HepG2 (cell line): Measurements from ENCODE around the gene TFEB. TPM values are rescaled to one million over a fixed set of nuclear protein-coding genes. Genes with fewer than 3 reads are reported as not detected.
A peak's percentile ranks its signal among the peaks of the same experiment; 100 is the strongest.

Experiments used
- ATAC-seq: fragments of 200-7000 bp; cut with Tn5 transposase; 3 replicates; pipeline ENCODE4 v1.9.1; 2020; ENCODE audit warnings: mild to moderate bottlenecking, moderate library complexity
- BruUV-seq: library from RNA; stranded (reverse); fragments of 400-500 nt; replicated peaks from 2 replicates; lab custom pipeline; 2021; lab: Mats Ljungman, UMichigan
- CTCF ChIA-PET: fragments of 300-600 bp; formaldehyde crosslinking; extraction: SDS; loops from one replicate; lab custom pipeline; 2021; ENCODE audit warnings: low total read pairs, inconsistent platforms, low intra/inter-chr PET ratio; lab: Yijun Ruan, JAX
- POLR2A ChIA-PET: fragments of 350-600 bp; sonication (Branson Sonifier 250); formaldehyde crosslinking; loops from one replicate; lab custom pipeline; 2020; ENCODE audit warnings: antibody characterized with exemption, inconsistent platforms; lab: Yijun Ruan, JAX
- DNase-seq: peaks from one replicate; pipeline ENCODE4 v3.0.0-alpha.2; 2015; ENCODE audit warnings: low spot score
- FAIRE-seq: peaks from 3 replicates; lab custom pipeline; 2011; peaks lifted over from hg19 to GRCh38; lab: Jason Lieb, UNC
- H2AFZ ChIP-seq: one replicate; pipeline ENCODE4 v1.6.1; 2011; ENCODE audit warnings: low read length, inconsistent platforms
- H3K27ac ChIP-seq: fragments of 300-600 bp; 3 replicates; pipeline ENCODE4 v1.8.0; 2011; ENCODE audit warnings: mixed run types, mild to moderate bottlenecking, mixed read lengths, low read length, inconsistent platforms; ENCODE audit not compliant: insufficient read depth; ENCODE audit errors: extremely low read length
- H3K27me3 ChIP-seq, 2 experiments: fragments of 200-600 bp in 1 of 2; 2 replicates in 1 of 2; 3 replicates in 1 of 2; pipeline versions ENCODE4 v1.6.0 to v1.8.0; 2011; ENCODE audit warnings: low read length in 2 of 2, mild to moderate bottlenecking in 2 of 2, moderate library complexity in 2 of 2, inconsistent platforms in 1 of 2; ENCODE audit not compliant: insufficient read depth in 2 of 2, control insufficient read depth in 1 of 2
- H3K36me3 ChIP-seq, 2 experiments: fragments of 200-600 bp in 1 of 2; replicated peaks in 1 of 2; 2 replicates in 1 of 2; 3 replicates in 1 of 2; pipeline versions ENCODE4 v1.5.1 to v1.8.0; 2011; ENCODE audit warnings: low read length in 2 of 2, inconsistent platforms in 1 of 2; ENCODE audit not compliant: insufficient read depth in 2 of 2, control insufficient read depth in 1 of 2
- H3K4me1 ChIP-seq: 2 replicates; pipeline ENCODE4 v1.5.1; 2012; ENCODE audit warnings: low read length, inconsistent platforms; ENCODE audit not compliant: insufficient read depth
- H3K4me2 ChIP-seq: 2 replicates; pipeline ENCODE4 v1.6.0; 2011; ENCODE audit warnings: low read depth, low read length, inconsistent platforms
- H3K4me3 ChIP-seq, 3 experiments: fragments of 200-600 bp in 1 of 3; sonication (generic), shearing (Covaris generic) in 1 of 3; replicated peaks in 1 of 3; 2 replicates each; pipeline ENCODE4 v1.5.1; 2011 to 2016; ENCODE audit warnings: low read length in 3 of 3, inconsistent platforms in 2 of 3, low read depth in 2 of 3, mild to moderate bottlenecking in 2 of 3, control low read depth in 1 of 3, mixed read lengths in 1 of 3; ENCODE audit not compliant: insufficient read depth in 1 of 3
- H3K79me2 ChIP-seq: one replicate; pipeline ENCODE4 v1.6.1; 2011; ENCODE audit warnings: low read length, inconsistent platforms; ENCODE audit not compliant: insufficient read depth
- H3K9ac ChIP-seq: 2 replicates; pipeline ENCODE4 v1.6.0; 2011; ENCODE audit warnings: mild to moderate bottlenecking, low read depth, low read length, inconsistent platforms; ENCODE audit not compliant: insufficient read depth
- H3K9me3 ChIP-seq: 2 replicates; pipeline ENCODE4 v1.5.1; 2012; ENCODE audit warnings: mild to moderate bottlenecking, low read length
- H4K20me1 ChIP-seq: 2 replicates; pipeline ENCODE4 v1.6.0; 2011; ENCODE audit warnings: inconsistent platforms, mild to moderate bottlenecking, low read length, moderate library complexity; ENCODE audit not compliant: insufficient read depth
- ARHGAP35 ChIP-seq: sonication (generic); formaldehyde crosslinking; IDR thresholded peaks from 2 replicates; pipeline ENCODE4 v1.9.0; 2022; ENCODE audit warnings: mild to moderate bottlenecking, inconsistent platforms, moderate library complexity, missing genetic modification reagents, borderline replicate concordance
- ARNTL ChIP-seq: sonication (generic); formaldehyde crosslinking; IDR thresholded peaks from 2 replicates; pipeline ENCODE4 v1.4.0; 2020; ENCODE audit warnings: mild to moderate bottlenecking, missing genetic modification reagents
- GZF1 ChIP-seq: sonication (generic); formaldehyde crosslinking; IDR thresholded peaks from 2 replicates; pipeline ENCODE4 v1.5.1; 2020; ENCODE audit warnings: mild to moderate bottlenecking, missing genetic modification reagents
- MAFF ChIP-seq: IDR thresholded peaks from 2 replicates; pipeline ENCODE4 v1.6.1; 2011; ENCODE audit warnings: low read depth, low read length, improper control_type of control experiment
- NAIF1 ChIP-seq: sonication (generic); formaldehyde crosslinking; IDR thresholded peaks from 2 replicates; pipeline ENCODE4 v1.5.0; 2020; ENCODE audit warnings: mild to moderate bottlenecking, missing genetic modification reagents, borderline replicate concordance
- RARA ChIP-seq: IDR thresholded peaks from 2 replicates; pipeline ENCODE4 v1.6.1; 2016; ENCODE audit warnings: missing genetic modification reagents, missing compliant biosample characterization
- RBM22 ChIP-seq: fragments of 200-400 bp; formaldehyde crosslinking; optimal IDR thresholded peaks from 2 replicates; pipeline ENCODE3; 2017; ENCODE audit warnings: mild to moderate bottlenecking, low read length, moderate library complexity
- SAFB2 ChIP-seq: sonication (generic); formaldehyde crosslinking; IDR thresholded peaks from 2 replicates; pipeline ENCODE4 v1.5.1; 2020; ENCODE audit warnings: missing genetic modification reagents, low read depth, mild to moderate bottlenecking, borderline replicate concordance
- SNAI1 ChIP-seq: sonication (generic); formaldehyde crosslinking; IDR thresholded peaks from 2 replicates; pipeline ENCODE4 v1.5.0; 2020; ENCODE audit warnings: mild to moderate bottlenecking, missing genetic modification reagents, borderline replicate concordance
- ZFP1 ChIP-seq: IDR thresholded peaks from 2 replicates; pipeline ENCODE4 v1.6.1; 2016
- ZNF207 ChIP-seq: fragments of 450-650 bp; IDR thresholded peaks from 2 replicates; pipeline ENCODE4 v1.6.1; 2016; ENCODE audit warnings: antibody characterized with exemption, borderline replicate concordance
- ZNF343 ChIP-seq: sonication (generic); formaldehyde crosslinking; IDR thresholded peaks from 2 replicates; pipeline ENCODE4 v1.4.0; 2020; ENCODE audit warnings: mild to moderate bottlenecking, missing genetic modification reagents
- ZNF552 ChIP-seq: sonication (generic); formaldehyde crosslinking; IDR thresholded peaks from 2 replicates; pipeline ENCODE4 v1.9.0; 2022; ENCODE audit warnings: missing genetic modification reagents, mild to moderate bottlenecking, borderline replicate concordance
- ZNF746 ChIP-seq: sonication (generic); formaldehyde crosslinking; IDR thresholded peaks from 2 replicates; pipeline ENCODE4 v1.8.0; 2022; ENCODE audit warnings: mild to moderate bottlenecking, missing genetic modification reagents
- ZNF768 ChIP-seq: sonication (generic); formaldehyde crosslinking; IDR thresholded peaks from 2 replicates; pipeline ENCODE4 v1.4.0; 2020; ENCODE audit warnings: missing genetic modification reagents
- WGBS: methylation state at CpG from one replicate; pipeline ENCODE4 v1.1.6; 2017; ENCODE audit warnings: low lambda C conversion rate; 5-methylcytosine and 5-hydroxymethylcytosine counted together
- in situ Hi-C: cut with HindIII; loops from 2 replicates; pipeline ENCODE4 v1.10.0; 2017; ENCODE audit warnings: low pct_unique_long_range_greater_than_20kb; ENCODE audit not compliant: extremely low pct_ligation_motif_present
- intact Hi-C: fragments of 100-400 bp; cut with micrococcal nuclease; formaldehyde crosslinking; loops from one replicate; pipeline ENCODE4 v1.10.0; 2022; ENCODE audit not compliant: unreplicated experiment
- polyA plus RNA-seq, 8 experiments: library from polyadenylated mRNA; depleted of rRNA in 3 of 8; stranded (reverse) in 7 of 8; unstranded in 1 of 8; fragments of >200 nt; fragmentation: Illumina TruSeq in 4 of 8; extraction: Trizol in 4 of 8; gene quantifications; 2 replicates each; pipeline versions ENCODE4 v1.2.1 to v1.2.3, GENCODE V29; 2011 to 2016; ENCODE audit warnings: low read depth in 4 of 8, missing spikeins in 1 of 8, mixed read lengths in 1 of 8; ENCODE audit not compliant: insufficient read depth in 1 of 8
- total RNA-seq, 5 experiments: library from RNA; depleted of rRNA; stranded (reverse); fragments of >200 nt; fragmentation: Illumina TruSeq; extraction: Trizol; gene quantifications; 2 replicates each; pipeline ENCODE4 v1.2.3, GENCODE V29; 2016; ENCODE audit warnings: low read depth in 1 of 5
- TF ChIP-seq, protein P1 (sequence below): sonication (generic); formaldehyde crosslinking; IDR thresholded peaks from 2 replicates; pipeline ENCODE4 v1.4.0; 2020; ENCODE audit warnings: mild to moderate bottlenecking, missing genetic modification reagents
- TF ChIP-seq, protein P2 (sequence below): sonication (generic); formaldehyde crosslinking; IDR thresholded peaks from 2 replicates; pipeline ENCODE4 v1.5.0; 2020; ENCODE audit warnings: missing genetic modification reagents
- TF ChIP-seq, protein P3 (sequence below): sonication (generic); formaldehyde crosslinking; IDR thresholded peaks from 2 replicates; pipeline ENCODE4 v1.9.0; 2021; ENCODE audit warnings: missing genetic modification reagents, mild to moderate bottlenecking, borderline replicate concordance

Gene TFEB
- total and polyA plus RNA-seq, 2 of the 13 experiments (the other 11 are each of a cell fraction or from before 2014, with no cell fraction given), result 13.3 to 18.7 TPM

DNA sequence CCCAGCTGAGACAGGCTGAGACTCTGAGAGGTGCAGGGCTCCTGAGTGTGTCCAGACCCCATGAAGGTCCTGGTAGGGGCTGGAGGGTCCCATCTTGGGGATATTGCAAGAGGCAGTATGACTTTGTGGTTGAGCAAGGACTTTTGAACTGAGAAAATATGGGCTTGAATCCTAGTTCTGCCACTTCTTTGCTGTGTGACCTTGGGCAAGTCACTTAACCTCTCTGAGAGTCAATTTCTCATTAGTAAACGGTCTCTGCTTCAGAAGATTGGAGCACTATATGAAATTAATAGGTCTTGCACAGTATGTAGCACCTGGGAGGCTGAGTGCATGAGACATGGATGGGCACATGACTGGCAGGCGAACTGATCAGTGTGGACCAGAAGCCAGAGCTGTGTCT, 42.7 kb downstream of the TFEB start:
- Histone ChIP-seq H2AFZ (no peak overlapping the region), H3K27me3 (no peaks in the 10 kb centered on the region), H3K4me1 (peaks cover 11% of the 10 kb centered on the region; the same call in 1 of the 2 replicates), H3K4me3 (no peak overlapping the region), H3K27ac (no peak overlapping the region), H3K9me3 (no peaks in the 10 kb centered on the region), H4K20me1 (no peaks in the 10 kb centered on the region), H3K4me2 (no peak overlapping the region), H3K36me3 (peaks cover 5 to 9% of the 10 kb centered on the region in 2 experiments; a peak in 1 of 5 replicates), H3K9ac (no peak overlapping the region), H3K79me2 (no peaks in the 10 kb centered on the region)
- no peak for ATAC-seq
- ChIA-PET POLR2A (no interaction called here), CTCF (interaction anchor here (1.5 kb wide), 1 partner anchor 9 kb away, joined by 3 read pairs; no protein-coding TSS in a partner anchor)
- BruUV-seq, result no TSS peak
- intact Hi-C loops, result no loop called here
- 90% methylated on average over 2 of the region's 2 CpGs for WGBS
- in situ Hi-C loops, result no loop called here
- TF ChIP-seq SAFB2 (CRISPR knock-in tag), result no peak
- TF ChIP-seq ZNF768 (CRISPR knock-in tag), result peak; percentile 92
- TF ChIP-seq, protein P1, sequence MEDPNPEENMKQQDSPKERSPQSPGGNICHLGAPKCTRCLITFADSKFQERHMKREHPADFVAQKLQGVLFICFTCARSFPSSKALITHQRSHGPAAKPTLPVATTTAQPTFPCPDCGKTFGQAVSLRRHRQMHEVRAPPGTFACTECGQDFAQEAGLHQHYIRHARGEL (CRISPR knock-in tag), result no peak
- no peak for TF ChIP-seq ZNF343
- TF ChIP-seq ZNF552 (CRISPR knock-in tag), result no peak
- DNase-seq, result no peak
- no peak for FAIRE-seq

DNA sequence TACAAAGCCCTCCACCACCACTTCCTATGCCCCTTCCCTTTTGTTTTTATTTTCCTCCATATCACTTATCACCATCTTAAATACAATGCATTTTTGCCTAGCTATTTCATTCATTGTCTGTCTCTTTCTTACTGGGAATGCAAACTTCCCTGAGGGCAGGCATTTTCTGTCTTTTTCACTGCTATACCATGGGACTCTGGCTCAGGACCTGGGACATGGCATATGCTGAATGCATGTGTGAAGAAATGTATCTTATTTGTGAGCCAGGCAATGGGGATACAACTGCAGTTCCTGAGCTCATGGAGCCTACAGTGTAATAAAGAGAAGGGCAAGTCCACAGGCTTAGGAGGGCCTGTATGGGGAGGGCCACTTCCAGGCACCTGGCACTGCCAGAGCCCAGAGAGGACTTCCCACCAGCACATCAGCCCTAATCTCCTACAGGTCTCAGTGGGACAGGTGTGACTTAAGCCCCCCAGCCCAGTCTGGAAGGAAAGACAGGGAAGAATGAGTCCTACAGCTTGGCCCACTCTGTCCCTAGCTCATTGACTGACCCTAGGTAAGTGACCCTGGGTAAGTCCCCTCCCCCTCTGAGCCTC, 43.2 kb downstream of the TFEB start:
- in situ Hi-C loops, result no loop called here
- TF ChIP-seq, protein P2, sequence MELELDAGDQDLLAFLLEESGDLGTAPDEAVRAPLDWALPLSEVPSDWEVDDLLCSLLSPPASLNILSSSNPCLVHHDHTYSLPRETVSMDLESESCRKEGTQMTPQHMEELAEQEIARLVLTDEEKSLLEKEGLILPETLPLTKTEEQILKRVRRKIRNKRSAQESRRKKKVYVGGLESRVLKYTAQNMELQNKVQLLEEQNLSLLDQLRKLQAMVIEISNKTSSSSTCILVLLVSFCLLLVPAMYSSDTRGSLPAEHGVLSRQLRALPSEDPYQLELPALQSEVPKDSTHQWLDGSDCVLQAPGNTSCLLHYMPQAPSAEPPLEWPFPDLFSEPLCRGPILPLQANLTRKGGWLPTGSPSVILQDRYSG, result no peak
- TF ChIP-seq RBM22, result no peak
- TF ChIP-seq MAFF, result no peak
- no peak for TF ChIP-seq NAIF1 (CRISPR knock-in tag)
- no peak for TF ChIP-seq RARA
- no peak for TF ChIP-seq ZNF746 (CRISPR knock-in tag)
- no peak for TF ChIP-seq ZFP1 (CRISPR knock-in tag)
- TF ChIP-seq ZNF207, result no peak
- TF ChIP-seq ARNTL (CRISPR knock-in tag), result no peak
- TF ChIP-seq, protein P3, sequence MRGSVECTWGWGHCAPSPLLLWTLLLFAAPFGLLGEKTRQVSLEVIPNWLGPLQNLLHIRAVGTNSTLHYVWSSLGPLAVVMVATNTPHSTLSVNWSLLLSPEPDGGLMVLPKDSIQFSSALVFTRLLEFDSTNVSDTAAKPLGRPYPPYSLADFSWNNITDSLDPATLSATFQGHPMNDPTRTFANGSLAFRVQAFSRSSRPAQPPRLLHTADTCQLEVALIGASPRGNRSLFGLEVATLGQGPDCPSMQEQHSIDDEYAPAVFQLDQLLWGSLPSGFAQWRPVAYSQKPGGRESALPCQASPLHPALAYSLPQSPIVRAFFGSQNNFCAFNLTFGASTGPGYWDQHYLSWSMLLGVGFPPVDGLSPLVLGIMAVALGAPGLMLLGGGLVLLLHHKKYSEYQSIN (CRISPR knock-in tag), result no peak
- no peak for TF ChIP-seq SNAI1 (CRISPR knock-in tag)
- TF ChIP-seq GZF1 (CRISPR knock-in tag), result no peak
- TF ChIP-seq ARHGAP35 (CRISPR knock-in tag), result no peak

More for the DNA sequence above, 43.2 kb downstream of the TFEB start:
- ChIA-PET CTCF (interaction anchor here (1.5 kb wide), 1 partner anchor 9 kb away, joined by 3 read pairs; no protein-coding TSS in a partner anchor), POLR2A (no interaction called here)
- no peak for FAIRE-seq
- Histone ChIP-seq H4K20me1 (no peaks in the 10 kb centered on the region), H3K9ac (no peak overlapping the region), H3K27ac (no peak overlapping the region), H3K9me3 (no peaks in the 10 kb centered on the region), H2AFZ (no peak overlapping the region), H3K4me1 (peaks cover 11% of the 10 kb centered on the region; the same call in 1 of the 2 replicates), H3K36me3 (peaks cover 5 to 11% of the 10 kb centered on the region in 2 experiments; a peak in 1 of 5 replicates), H3K4me3 (no peak overlapping the region), H3K79me2 (no peaks in the 10 kb centered on the region), H3K4me2 (no peak overlapping the region), H3K27me3 (no peaks in the 10 kb centered on the region)
- DNase-seq, result no peak
- intact Hi-C loops, result no loop called here
- ATAC-seq, result no peak
- no TSS peak for BruUV-seq
